HL-60 (cell line): ENCODE data around the gene BACE1.

ENCODE experiments used
- DNase-seq, 2 experiments: peaks; one replicate each; pipeline ENCODE4 v3.0.0-alpha.2; 2010 to 2020; ENCODE audit warnings: low read depth in 1 of 2, low spot score in 1 of 2
- H3K27ac ChIP-seq: fragments of 250-450 bp; sonication (Bioruptor Pico); replicated peaks from 2 replicates; pipeline ENCODE4 v1.5.1; 2020; ENCODE audit warnings: mild to moderate bottlenecking, moderate library complexity
- H3K27me3 ChIP-seq: fragments of 250-450 bp; sonication (Bioruptor Pico); 2 replicates; pipeline ENCODE4 v1.5.1; 2021; ENCODE audit warnings: mild to moderate bottlenecking, moderate library complexity; ENCODE audit not compliant: insufficient read depth, poor library complexity, severe bottlenecking
- H3K4me3 ChIP-seq: replicated peaks from 2 replicates; pipeline ENCODE4 v1.5.1; 2011; ENCODE audit warnings: mild to moderate bottlenecking, control low read depth, low read length; ENCODE audit not compliant: insufficient read depth
- GABPA ChIP-seq: IDR thresholded peaks from 2 replicates; pipeline ENCODE4 v1.6.1; 2012; ENCODE audit warnings: low read depth
- POLR2AphosphoS5 ChIP-seq: IDR thresholded peaks from 2 replicates; pipeline ENCODE4 v1.6.1; 2012; ENCODE audit warnings: low read depth
- SPI1 ChIP-seq: IDR thresholded peaks from 2 replicates; pipeline ENCODE4 v1.6.1; 2012; ENCODE audit warnings: low read depth, mild to moderate bottlenecking, borderline replicate concordance
- TF ChIP-seq, protein P1 (sequence below): IDR thresholded peaks from one replicate; pipeline ENCODE4 v1.5.1; 2011; ENCODE audit warnings: low read length, control low read depth, inconsistent platforms; ENCODE audit not compliant: insufficient read depth
- TF ChIP-seq, protein P2 (sequence below): IDR thresholded peaks from 2 replicates; pipeline ENCODE4 v1.6.1; 2012; ENCODE audit warnings: low read depth; ENCODE audit not compliant: insufficient replicate concordance

Gene BACE1

DNA sequence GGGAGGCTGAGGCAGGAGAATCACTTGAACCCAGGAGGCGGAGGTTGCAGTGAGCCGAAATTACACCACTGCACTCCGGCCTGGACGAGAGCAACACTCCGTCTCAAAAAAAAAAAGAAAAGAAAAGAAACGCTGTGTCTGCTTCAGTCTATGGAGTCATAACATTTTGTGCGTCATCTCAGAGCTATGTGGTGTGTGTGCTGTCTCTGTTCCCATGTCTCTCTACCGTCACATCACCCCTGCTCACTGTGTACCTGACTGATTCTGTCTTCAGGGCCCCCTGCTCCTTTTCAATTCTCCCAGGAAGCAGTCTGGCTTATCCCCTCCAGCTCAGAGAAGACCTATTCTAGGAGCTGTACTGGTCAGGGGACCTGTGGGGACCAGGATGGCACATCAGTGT, 17.9 kb downstream of the BACE1 start:
- Histone ChIP-seq H3K4me3 (no peak overlapping the region), H3K27me3 (no peaks in the 10 kb centered on the region)

DNA sequence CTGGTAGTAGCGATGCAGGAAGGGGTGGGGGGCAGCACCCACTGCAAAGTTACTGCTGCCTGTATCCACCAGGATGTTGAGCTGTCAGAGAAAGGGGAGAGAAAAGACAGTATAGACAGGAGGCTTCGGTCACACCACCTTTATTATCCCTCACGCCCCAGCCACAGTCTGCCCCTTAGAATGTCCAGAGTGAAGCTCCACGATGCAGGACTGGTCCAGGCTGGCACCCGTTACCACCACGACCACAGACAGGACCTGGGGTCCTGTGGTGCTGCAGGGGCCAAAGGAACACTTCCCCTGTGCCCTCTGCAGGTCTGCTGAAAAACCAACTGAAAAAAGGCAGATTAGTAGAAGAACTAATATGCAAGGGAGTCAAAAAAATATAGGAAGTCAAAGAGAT, 19.2 kb downstream of the BACE1 start:
- H3K27me3 ChIP-seq = no peaks in the 10 kb centered on the region
- H3K27ac ChIP-seq = no peak overlapping the region
- H3K4me3 ChIP-seq = no peak overlapping the region
- TF ChIP-seq, protein P1, sequence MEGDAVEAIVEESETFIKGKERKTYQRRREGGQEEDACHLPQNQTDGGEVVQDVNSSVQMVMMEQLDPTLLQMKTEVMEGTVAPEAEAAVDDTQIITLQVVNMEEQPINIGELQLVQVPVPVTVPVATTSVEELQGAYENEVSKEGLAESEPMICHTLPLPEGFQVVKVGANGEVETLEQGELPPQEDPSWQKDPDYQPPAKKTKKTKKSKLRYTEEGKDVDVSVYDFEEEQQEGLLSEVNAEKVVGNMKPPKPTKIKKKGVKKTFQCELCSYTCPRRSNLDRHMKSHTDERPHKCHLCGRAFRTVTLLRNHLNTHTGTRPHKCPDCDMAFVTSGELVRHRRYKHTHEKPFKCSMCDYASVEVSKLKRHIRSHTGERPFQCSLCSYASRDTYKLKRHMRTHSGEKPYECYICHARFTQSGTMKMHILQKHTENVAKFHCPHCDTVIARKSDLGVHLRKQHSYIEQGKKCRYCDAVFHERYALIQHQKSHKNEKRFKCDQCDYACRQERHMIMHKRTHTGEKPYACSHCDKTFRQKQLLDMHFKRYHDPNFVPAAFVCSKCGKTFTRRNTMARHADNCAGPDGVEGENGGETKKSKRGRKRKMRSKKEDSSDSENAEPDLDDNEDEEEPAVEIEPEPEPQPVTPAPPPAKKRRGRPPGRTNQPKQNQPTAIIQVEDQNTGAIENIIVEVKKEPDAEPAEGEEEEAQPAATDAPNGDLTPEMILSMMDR = no peak
- TF ChIP-seq POLR2AphosphoS5 (no peak), GABPA (no peak)
- TF ChIP-seq, protein P2, sequence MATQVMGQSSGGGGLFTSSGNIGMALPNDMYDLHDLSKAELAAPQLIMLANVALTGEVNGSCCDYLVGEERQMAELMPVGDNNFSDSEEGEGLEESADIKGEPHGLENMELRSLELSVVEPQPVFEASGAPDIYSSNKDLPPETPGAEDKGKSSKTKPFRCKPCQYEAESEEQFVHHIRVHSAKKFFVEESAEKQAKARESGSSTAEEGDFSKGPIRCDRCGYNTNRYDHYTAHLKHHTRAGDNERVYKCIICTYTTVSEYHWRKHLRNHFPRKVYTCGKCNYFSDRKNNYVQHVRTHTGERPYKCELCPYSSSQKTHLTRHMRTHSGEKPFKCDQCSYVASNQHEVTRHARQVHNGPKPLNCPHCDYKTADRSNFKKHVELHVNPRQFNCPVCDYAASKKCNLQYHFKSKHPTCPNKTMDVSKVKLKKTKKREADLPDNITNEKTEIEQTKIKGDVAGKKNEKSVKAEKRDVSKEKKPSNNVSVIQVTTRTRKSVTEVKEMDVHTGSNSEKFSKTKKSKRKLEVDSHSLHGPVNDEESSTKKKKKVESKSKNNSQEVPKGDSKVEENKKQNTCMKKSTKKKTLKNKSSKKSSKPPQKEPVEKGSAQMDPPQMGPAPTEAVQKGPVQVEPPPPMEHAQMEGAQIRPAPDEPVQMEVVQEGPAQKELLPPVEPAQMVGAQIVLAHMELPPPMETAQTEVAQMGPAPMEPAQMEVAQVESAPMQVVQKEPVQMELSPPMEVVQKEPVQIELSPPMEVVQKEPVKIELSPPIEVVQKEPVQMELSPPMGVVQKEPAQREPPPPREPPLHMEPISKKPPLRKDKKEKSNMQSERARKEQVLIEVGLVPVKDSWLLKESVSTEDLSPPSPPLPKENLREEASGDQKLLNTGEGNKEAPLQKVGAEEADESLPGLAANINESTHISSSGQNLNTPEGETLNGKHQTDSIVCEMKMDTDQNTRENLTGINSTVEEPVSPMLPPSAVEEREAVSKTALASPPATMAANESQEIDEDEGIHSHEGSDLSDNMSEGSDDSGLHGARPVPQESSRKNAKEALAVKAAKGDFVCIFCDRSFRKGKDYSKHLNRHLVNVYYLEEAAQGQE = no peak
- no peak for DNase-seq

More for the DNA sequence above, 17.9 kb downstream of the BACE1 start:
- H3K27ac ChIP-seq = no peak overlapping the region
- no peak for DNase-seq
- TF ChIP-seq, protein P2 = no peak
- TF ChIP-seq, protein P1 = no peak
- TF ChIP-seq GABPA (no peak), POLR2AphosphoS5 (no peak), SPI1 (no peak)

DNA sequence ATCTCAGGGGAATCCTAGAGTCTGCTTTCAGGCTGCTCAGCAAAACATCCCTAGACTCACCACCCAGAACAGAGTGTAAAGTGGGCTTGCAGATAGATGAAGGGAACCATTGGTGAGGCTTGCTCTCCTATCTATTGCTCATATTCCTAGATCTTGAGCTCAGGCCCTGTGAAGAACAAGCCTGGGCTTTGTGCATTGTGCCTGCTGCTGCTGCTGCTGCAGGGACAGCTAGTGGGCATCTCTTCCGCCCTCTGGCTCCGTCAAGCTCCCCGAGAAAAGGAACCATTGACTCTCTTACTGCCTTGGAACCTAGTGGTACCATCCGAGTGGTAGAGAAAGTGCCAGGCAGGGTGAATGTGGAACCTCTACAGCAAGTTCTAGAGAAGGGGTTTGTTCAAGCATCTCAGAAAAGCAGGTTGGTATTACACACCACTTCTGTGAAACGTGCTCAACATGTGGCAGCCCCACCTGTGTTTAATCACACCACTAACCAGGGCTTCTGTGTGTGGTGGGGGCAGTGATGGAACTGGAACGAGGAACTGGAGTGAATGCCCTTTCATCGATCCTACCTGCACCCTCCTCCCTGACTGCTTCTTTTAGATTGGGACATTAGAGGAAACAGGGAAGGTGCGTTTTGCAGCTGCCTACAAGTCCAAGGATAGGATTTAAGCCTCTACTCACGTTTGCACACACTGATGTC, 20.5 kb downstream of the BACE1 start:
- Histone ChIP-seq H3K27ac (no peak overlapping the region), H3K4me3 (no peak overlapping the region), H3K27me3 (no peaks in the 10 kb centered on the region)
- DNase-seq = no peak
- TF ChIP-seq GABPA (no peak), POLR2AphosphoS5 (no peak), SPI1 (no peak)
- TF ChIP-seq, protein P1 = no peak
- TF ChIP-seq, protein P2 = no peak
